ENCODE measurements around the gene CEP97.

- TF ChIP-seq CTCF (IDR thresholded peaks at IDR 0.05) (no peak), EP300 (IDR thresholded peaks at IDR 0.05; ENCODE audit: low read depth) (no peak), POLR2AphosphoS5 (IDR thresholded peaks at IDR 0.05) (no peak), POLR2A (IDR thresholded peaks at IDR 0.05) (no peak)
Measured at GRCh38 chr3:101784855-101785613, 60.6 kb downstream of the CEP97 start.
